ENCODE measurements around the gene KCTD4. TPM values are rescaled to one million over a fixed set of nuclear protein-coding genes. Genes with fewer than 3 reads are reported as not detected.

KCTD4 gene
- total and polyA plus RNA-seq, 9 donors: not detected

DNA sequence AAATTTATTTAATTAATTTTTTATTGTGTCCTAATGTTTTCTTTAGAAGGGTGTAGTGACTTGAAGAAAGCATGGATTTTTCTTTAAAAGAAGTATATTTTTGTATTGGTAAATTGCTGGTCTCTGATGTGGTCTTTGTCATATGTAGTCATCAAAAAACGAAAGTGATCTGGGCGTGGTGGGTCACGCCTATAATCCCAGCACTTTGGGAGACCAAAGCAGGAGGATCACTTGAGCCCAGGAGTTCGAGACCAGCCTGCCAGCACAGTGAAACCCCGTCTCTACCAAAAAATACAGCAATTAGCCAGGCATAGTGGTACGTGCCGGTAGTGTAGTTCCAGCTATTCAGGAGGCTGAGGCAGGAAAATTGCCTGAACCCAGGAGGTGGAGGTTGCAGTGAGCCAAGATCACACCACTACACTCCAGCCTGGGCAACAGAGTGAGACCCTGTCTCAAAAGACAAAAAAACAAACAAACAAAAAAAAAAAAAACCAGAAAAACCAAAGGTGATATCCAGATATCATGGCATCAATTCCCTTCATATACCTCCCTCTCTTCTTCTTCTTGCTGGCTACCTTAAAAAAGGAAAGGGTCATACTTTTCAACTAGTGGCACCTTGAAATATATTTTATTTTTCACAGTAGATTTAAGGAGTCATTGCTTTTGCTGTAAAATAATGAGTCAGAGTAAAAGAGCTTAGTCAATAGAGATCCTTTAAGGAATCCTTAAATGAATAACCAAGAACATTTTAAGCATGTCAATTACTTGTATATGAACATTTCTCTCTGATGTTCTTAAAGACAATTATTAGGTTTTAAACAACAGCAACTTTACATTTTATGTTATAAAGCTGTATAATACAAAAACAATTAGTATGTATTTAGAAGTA lies 19.9 kb downstream of the KCTD4 start:
- intact Hi-C loops (cut with DNase I): no loop called here
- Histone ChIP-seq H3K9me3 (no peaks in the 10 kb centered on the region), H3K27me3 (no peaks in the 10 kb centered on the region), H3K27ac (no peak overlapping the region), H3K4me3 (no peak overlapping the region), H3K4me1 (ENCODE audit: insufficient read depth) (no peaks in the 10 kb centered on the region), H3K36me3 (no peaks in the 10 kb centered on the region)
- TF ChIP-seq, protein P1, sequence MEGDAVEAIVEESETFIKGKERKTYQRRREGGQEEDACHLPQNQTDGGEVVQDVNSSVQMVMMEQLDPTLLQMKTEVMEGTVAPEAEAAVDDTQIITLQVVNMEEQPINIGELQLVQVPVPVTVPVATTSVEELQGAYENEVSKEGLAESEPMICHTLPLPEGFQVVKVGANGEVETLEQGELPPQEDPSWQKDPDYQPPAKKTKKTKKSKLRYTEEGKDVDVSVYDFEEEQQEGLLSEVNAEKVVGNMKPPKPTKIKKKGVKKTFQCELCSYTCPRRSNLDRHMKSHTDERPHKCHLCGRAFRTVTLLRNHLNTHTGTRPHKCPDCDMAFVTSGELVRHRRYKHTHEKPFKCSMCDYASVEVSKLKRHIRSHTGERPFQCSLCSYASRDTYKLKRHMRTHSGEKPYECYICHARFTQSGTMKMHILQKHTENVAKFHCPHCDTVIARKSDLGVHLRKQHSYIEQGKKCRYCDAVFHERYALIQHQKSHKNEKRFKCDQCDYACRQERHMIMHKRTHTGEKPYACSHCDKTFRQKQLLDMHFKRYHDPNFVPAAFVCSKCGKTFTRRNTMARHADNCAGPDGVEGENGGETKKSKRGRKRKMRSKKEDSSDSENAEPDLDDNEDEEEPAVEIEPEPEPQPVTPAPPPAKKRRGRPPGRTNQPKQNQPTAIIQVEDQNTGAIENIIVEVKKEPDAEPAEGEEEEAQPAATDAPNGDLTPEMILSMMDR (IDR thresholded peaks at IDR 0.05): no peak
- no peak for TF ChIP-seq EP300 (IDR thresholded peaks at IDR 0.05)
- no peak for TF ChIP-seq POLR2A (IDR thresholded peaks at IDR 0.05)
- WGBS, 3 donors: 94 to 97% (median 96%) methylated on average over 7 of the region's 7 CpGs
- no peak for DNase-seq

DNA sequence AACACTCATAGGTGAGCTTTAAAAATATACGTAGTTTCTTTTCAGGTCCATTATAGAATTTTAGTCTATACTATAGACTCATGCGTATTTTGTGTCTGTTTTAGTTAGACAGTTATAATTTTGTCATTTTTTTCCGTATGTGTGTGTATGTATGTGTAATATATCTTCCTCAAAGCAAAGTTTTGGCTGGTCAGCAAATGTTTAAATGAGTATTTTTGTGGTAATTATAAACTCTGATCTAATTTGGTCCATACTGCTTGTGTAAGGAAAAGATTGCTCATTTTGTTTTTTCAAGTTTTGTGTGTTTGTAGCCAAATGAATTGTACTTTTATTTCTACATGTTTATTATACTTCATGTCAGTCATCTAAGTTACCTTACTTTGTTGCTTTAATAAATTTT lies 20.5 kb downstream of the KCTD4 start:
- H3K4me1 ChIP-seq (ENCODE audit: insufficient read depth): no peaks in the 10 kb centered on the region
- H3K9me3 ChIP-seq: no peaks in the 10 kb centered on the region
- no peak for DNase-seq
- no peak overlapping the region for H3K4me3 ChIP-seq
- intact Hi-C loops (cut with DNase I): no loop called here
- no peak for TF ChIP-seq EP300 (IDR thresholded peaks at IDR 0.05)
- no peak for TF ChIP-seq POLR2A (IDR thresholded peaks at IDR 0.05)
- TF ChIP-seq, protein P1 (IDR thresholded peaks at IDR 0.05): no peak
- H3K36me3 ChIP-seq: no peaks in the 10 kb centered on the region
- WGBS, 3 donors: 87 to 99% (median 94%) methylated on average over 3 of the region's 3 CpGs
- H3K27ac ChIP-seq: no peak overlapping the region
- H3K27me3 ChIP-seq: no peaks in the 10 kb centered on the region

DNA sequence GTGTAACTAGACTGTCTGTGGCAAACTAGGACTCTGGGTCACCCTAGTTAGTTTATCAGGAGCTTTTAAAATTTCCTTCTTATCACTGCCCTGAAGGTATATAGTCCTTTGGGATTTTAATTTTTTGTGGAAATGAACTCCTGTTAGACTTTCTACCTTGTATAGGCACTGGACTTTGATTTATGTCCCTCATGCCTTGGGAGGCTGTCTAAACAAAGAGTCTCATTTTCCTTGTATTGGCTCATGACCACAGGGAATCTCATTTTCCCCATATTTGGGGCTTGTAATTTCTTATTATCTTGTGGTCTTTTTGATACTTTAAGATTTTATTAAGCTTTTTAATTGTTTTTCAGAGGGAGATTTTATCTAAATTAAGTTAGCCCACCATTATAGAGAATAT lies 21.4 kb downstream of the KCTD4 start:
- no peaks in the 10 kb centered on the region for H3K4me1 ChIP-seq (ENCODE audit: insufficient read depth)
- H3K36me3 ChIP-seq: no peaks in the 10 kb centered on the region
- no peak for DNase-seq
- H3K27ac ChIP-seq: no peak overlapping the region
- TF ChIP-seq EP300 (IDR thresholded peaks at IDR 0.05) (no peak), POLR2A (IDR thresholded peaks at IDR 0.05) (no peak)
- TF ChIP-seq, protein P1 (IDR thresholded peaks at IDR 0.05): no peak
- H3K9me3 ChIP-seq: no peaks in the 10 kb centered on the region
- intact Hi-C loops (cut with DNase I): loop anchor here in 1 of 4 donors (2.0 kb wide), 1 partner anchor 21 kb away; no protein-coding TSS in a partner anchor
- H3K4me3 ChIP-seq: no peak overlapping the region
- H3K27me3 ChIP-seq: no peaks in the 10 kb centered on the region

DNA sequence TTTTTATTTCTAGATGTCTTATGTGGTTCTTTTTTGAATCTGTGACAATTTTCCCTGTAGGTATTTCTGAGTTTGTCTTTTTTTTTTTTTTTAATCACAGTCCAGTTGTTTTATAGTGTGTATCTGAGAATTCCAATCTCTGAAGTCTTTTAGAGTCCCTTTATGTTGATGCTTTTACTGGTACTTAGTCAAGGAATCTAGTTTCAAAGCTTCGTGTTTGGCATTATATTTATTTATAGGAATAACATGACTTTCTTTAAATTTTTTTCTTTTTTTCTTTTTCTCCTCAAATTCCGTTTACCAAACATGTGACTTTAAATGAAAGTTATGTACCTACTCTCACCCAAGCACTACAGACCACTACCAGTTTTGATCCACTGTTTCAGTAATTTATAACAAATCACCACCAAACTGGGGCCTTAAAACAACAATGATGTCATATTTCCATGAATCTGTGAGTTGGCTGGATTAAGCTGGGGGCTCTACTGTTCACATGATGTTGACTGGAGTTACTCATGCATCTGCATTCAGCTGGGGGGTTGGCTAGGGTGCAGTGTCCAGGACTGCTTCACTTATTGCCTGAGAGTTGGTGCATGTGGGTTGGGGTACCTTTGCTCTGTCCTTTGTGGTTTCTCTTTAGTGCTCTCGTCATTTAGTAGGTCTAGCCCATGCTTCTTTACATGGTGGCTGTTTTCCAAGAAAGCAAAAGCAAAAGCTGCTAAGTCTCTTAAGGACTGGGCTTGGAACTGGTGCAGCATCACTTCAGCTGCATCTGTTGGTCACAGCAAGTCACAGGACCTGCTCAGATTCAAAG lies 22.3 kb downstream of the KCTD4 start:
- TF ChIP-seq, protein P1 (IDR thresholded peaks at IDR 0.05): no peak
- Histone ChIP-seq H3K36me3 (no peaks in the 10 kb centered on the region), H3K9me3 (no peaks in the 10 kb centered on the region), H3K27ac (no peak overlapping the region), H3K4me1 (ENCODE audit: insufficient read depth) (no peaks in the 10 kb centered on the region), H3K4me3 (no peak overlapping the region), H3K27me3 (no peaks in the 10 kb centered on the region)
- no peak for DNase-seq
- intact Hi-C loops (cut with DNase I): loop anchor here in 1 of 4 donors (2.0 kb wide), 1 partner anchor 20 kb away; no protein-coding TSS in a partner anchor
- WGBS, 3 donors: 77 to 84% (median 84%) methylated on average over 3 of the region's 3 CpGs
